GM21825 (cell line): ENCODE results near the gene WFDC10B.
"Not testable (repeated sequence)": the region's sequence is repeated elsewhere in the genome, so short reads cannot be mapped to it uniquely, and the experiment has no call there.

Source experiments
- ATAC-seq: cut with Tn5 transposase; IDR thresholded peaks from one replicate; pipeline ENCODE4 v1.9.1; 2021; ENCODE audit warnings: mild to moderate bottlenecking, moderate library complexity; ENCODE audit not compliant: unreplicated experiment

WFDC10B gene

DNA sequence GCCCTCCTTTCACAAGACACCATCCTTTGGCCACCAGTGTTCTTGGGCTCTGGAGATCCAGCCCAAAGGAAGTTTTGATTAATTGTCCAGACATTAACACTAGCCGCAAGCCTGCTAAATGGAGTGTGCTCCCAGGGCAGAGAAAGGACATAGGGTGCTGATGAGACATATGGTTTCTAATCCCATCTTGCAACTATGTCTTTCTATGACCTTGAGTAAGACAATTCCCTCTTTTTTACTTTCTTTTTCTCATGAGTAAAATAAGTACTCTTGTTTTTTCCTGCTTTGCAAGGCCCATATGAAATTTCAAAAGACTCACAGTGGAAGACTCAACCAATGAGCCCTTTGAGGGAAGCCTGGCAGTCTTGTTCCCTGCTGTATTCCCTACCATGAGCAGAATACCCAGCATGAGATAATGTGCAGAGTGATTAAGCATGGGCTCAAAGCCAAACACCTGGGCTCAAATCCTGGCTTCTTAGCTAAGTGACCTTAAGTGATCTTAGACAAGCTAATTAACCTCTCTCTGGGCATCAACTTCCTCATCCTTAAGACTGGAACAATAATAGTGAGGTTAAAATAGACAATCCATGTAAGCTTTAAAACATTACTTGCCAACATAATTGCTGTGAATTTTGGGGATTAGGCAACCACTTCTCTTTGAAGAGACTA lies at the start of gene WFDC10B:
WFDC10B (minus strand) TSS at position 51 of the 669 bp plus-strand sequence. CDS start 19,027 bp downstream, outside the sequence.
- ATAC-seq, result no peak

GRCh38 chr20:45752746-45753145 lies 47.9 kb upstream of the WFDC10B start:
- no peak for ATAC-seq

- no peak for ATAC-seq
These were observed 46.9 kb upstream of the WFDC10B start for GRCh38 chr20:45751721-45752120.

DNA sequence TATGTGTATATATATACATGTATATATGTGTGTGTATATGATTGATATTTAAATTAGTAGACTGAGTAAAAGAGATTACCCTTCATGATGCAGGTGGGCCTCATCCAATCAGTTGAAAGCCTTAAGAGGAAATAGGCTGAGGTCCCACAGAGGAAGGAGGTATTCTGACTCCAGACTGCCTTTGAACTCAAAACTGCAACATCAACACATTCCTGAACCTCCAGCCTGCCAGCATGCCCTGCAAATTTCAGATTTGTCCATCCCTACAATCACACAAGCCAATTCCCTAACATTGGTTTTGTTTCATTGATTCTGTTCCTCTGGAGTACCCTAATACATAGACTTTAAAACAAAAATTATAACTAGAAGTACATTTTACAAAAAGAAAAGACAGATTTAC lies 40.2 kb upstream of the WFDC10B start:
- ATAC-seq, result no peak

GRCh38 chr20:45742596-45742995 lies 37.8 kb upstream of the WFDC10B start:
- ATAC-seq, result no peak

DNA sequence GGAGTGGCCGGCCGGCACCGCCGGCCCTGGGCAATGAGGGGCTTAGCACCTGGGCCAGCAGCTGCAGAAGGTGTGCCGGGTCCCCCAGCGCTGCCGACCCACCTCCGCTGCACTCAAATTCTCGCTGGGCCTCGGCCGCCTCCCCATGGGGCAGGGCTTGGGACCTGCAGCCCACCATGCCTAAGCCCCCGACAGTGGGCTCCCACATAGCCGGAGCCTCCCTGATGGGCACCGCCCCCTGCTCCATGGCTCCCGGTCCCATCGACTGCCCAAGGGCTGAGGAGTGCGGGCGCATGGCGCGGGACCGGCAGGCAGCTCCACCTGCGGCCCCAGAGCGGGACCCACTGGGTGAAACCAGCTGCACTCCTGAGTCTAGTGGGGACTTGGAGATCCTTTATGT lies 31.2 kb upstream of the WFDC10B start:
- no peak for ATAC-seq

DNA sequence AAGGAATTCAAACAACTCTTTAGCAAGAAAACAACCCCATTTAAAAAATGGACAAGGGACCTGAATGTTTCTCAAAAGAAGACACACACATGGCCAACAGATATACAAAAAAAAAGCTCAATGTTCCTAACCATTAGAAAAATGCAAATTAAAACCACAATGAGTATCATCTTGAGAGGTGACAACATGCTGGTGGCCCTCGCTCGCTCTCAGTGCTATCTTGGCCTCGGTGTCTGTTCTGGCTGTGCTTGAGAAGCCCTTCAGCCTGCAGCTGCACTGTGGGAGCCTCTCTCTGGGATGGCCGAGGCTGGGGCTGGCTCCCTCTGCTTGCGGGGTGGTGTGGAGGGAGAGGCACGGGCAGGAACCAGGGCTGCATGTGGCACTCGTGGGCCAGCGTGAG lies 30.7 kb upstream of the WFDC10B start:
- ATAC-seq, result no peak

- no peak for ATAC-seq
These were observed 27.4 kb upstream of the WFDC10B start for GRCh38 chr20:45732199-45732598.

DNA sequence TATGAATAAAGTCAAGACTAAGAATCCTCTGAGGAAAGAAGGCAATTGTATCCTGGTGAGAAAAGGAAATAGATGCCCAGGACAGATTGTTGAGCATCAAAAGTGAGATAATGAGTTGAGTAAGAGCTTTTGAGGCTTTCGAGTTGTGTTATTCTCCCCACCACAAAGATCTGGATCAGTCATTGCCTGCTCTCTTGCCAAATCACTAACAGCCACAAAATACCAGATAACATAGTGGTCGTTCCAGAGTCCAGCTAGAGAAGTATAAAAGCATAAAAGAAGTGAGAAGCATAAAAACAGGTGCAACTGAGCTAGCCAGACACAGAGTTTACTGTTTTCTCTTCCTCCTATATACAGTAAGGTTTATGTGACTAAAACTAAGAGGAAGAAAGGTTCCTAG lies 22.2 kb upstream of the WFDC10B start:
- ATAC-seq, result no peak

DNA sequence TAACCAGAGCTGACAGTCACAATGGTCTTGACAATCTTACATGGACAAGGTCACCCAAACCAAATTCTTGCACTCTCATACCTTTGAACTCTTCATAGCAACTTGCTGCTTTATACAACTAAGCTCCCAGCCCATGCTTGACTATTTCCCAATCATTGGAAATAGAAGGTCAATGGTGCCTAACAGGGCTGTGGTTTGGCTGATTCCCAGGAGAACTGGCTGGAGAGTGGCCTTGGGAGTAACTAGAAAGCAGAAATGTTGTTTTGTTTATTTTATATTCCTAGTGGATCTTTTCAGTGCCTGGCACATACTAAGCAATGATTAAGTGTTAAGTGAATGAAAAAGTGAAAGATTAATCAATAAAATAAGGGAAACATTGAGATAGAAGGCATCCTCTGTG lies 20.3 kb upstream of the WFDC10B start:
- ATAC-seq, result no peak

- no peak for ATAC-seq
These were observed 17.2 kb upstream of the WFDC10B start, which contains the start of gene SPINT4 for GRCh38 chr20:45722047-45722446. Gene SPINT4 (plus strand): TSS chr20:45722347. CDS start chr20:45722368, 21 bp downstream.

DNA sequence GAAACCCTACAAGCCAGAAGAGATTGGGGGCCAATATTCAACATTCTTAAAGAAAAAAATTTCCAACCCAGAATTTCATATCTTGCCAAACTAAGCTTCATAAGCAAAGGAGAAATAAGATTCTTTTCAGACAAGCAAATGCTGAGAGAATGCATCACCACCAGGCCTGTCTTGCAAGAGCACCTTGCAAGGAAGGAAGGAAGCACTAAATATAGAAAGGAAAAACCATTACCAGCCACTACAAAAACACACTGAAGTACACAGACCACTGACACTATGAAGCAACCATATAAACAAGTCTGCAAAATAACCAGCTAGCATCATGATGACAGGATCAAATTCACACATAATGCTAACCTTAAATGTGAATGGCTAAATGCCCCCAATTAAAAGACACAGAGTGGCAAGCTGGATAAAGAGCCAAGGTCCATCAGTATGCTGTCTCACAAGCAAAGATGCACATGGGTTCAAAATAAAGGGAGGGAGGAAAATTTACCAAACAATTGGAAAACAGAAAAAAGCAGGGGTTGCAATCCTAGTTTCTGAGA lies 11.4 kb upstream of the WFDC10B start:
- not testable (repeated sequence) for ATAC-seq

DNA sequence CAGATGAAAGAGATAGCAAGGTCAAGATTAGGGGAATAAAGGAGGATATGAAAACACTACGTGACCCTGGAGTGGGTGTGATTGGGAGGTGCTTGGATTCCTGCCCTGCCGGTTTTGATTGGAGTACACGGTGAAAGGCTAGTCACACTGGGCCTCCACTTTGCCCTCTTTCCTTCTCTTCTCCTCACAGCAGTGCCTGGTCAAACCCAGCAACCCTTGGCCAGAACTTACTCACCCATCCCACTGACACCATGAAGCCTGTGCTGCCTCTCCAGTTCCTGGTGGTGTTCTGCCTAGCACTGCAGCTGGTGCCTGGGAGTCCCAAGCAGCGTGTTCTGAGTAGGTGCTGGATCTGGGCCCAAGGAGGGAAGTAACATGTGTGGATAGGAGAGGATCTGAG lies 2.9 kb downstream of the WFDC10B start, which contains the start of gene WFDC13:
WFDC13 (plus strand) TSS at position 166 of the 400 bp plus-strand sequence; CDS start at position 252, 86 bp downstream.
- ATAC-seq, result no peak

- ATAC-seq, result no peak
These were observed 3.7 kb downstream of the WFDC10B start for GRCh38 chr20:45701104-45701503.

GRCh38 chr20:45695496-45695895 lies 9.3 kb downstream of the WFDC10B start:
- no peak for ATAC-seq

DNA sequence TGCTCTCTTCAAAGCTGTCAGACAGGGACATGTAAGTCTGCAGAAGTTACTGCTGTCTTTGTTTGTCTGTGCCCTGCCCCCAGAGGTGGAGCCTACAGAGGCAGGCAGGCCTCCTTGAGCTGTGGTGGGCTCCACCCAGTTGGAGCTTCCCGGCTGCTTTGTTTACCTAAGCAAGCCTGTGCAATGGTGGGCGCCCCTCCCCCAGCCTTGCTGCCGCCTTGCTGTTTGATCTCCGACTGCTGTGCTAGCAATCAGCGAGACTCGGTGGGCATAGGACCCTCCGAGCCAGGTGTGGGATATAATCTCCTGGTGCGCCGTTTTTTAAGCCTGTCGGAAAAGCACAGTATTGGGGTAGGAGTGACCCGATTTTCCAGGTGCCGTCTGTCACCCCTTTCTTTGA lies 11.5 kb downstream of the WFDC10B start:
- not testable (repeated sequence) for ATAC-seq

DNA sequence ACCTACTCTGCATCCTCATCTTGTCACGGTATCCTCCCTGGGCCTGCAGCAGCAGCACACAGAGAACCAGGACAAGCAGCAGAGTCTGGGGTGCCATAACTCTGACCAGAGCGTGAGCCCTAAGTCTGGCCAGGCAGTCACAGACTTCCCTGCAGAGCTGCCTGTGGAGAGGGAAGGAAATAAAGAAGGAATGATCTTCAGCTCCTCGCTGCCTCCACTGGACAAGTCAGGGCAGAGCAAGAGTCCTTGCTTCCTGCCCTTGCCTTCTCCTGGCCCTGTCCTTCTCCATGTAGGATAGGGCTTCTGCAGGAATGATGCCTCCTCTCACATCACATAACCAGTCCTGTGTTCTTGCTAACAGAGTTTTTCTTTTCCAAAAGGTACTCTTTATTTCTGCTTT lies 18.9 kb downstream of the WFDC10B start:
- no peak for ATAC-seq

DNA sequence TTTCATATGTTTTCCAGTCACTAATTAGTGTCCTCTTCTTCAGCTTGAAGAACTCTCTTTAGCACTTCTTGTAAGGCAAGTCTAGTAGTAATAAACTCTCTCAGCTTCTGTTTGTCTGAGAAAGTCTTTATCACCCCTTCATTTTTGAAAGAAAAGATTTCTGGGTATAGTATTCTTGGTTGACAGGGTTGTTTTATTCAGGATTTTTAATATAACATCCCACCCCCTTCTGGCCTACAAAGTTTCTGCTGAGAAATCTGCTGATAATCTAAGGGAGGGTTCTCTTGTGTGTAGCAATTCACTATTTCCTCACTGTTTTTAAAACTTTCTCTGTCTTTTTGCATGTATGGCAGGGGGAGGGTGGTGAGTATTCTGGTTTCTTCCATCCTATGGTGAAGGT lies 25.2 kb downstream of the WFDC10B start:
- ATAC-seq, result no peak

DNA sequence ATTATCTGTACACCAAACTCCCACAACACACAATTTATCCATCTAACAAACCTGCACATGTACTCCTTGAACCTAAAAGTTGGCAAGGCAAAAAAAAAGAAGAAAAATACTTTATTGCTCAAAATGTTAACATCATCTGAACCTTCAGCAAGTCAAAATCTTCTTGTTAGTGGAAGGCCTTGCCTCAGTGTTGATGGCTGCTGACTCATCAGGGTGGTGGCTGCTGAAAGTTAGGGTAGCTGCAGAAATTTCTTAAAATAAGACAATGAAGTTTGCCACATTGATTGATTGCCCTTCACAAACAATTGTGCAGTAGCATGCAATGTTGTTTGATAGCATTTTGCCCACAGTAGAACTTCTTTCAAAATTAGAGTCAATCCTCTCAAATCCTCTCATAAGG lies 32.1 kb downstream of the WFDC10B start:
- no peak for ATAC-seq

- ATAC-seq, result no peak
These were observed 34.7 kb downstream of the WFDC10B start, which contains the start of gene WFDC11 for GRCh38 chr20:45670139-45670538. Gene WFDC11 (minus strand): TSS chr20:45670239. CDS start chr20:45650600, 19,639 bp downstream.

GRCh38 chr20:45657038-45657437 lies 47.8 kb downstream of the WFDC10B start:
- ATAC-seq, result not testable (repeated sequence)

DNA sequence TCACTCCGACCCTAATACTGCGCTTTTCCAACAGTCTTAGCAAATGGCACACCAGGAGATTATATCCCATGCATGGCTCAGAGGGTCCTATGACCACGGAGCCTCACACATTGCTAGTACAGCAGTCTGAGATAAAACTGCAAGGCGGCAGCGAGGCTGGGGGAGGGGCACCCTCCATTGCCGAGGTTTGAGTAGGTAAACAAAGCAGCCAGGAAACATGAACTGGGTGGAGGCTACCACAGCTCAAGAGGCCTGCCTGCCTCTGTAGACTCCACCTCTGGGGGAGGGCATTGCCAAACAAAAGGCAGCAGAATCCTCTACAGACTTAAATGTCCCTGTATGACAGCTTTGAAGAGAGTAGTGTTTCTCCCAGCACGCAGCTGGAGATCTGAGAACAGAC lies 53.1 kb downstream of the WFDC10B start:
- ATAC-seq, result not testable (repeated sequence)
